NCI-H1694 (cell line): ENCODE data around the gene MAS1L.
"Not testable (repeated sequence)": the region's sequence is repeated elsewhere in the genome, so short reads cannot be mapped to it uniquely, and the experiment has no call there.

Source experiments
- DNase-seq: peaks from one replicate; lab custom pipeline; 2025; lab: John Stamatoyannopoulos, UW

MAS1L gene

GRCh38 chr6:29479560-29479959 lies 8.2 kb downstream of the MAS1L start:
- DNase-seq, result no peak

- no peak for DNase-seq
Observed at GRCh38 chr6:29478740-29479139, 9.0 kb downstream of the MAS1L start.

GRCh38 chr6:29477923-29478450 lies 9.8 kb downstream of the MAS1L start:
- DNase-seq, result no peak

GRCh38 chr6:29474996-29475395 lies 12.8 kb downstream of the MAS1L start:
- no peak for DNase-seq

GRCh38 chr6:29466241-29466640 lies 21.5 kb downstream of the MAS1L start:
- no peak for DNase-seq

- DNase-seq, result no peak
Observed at GRCh38 chr6:29465801-29466200, 22.0 kb downstream of the MAS1L start.

GRCh38 chr6:29465279-29465678 lies 22.5 kb downstream of the MAS1L start:
- no peak for DNase-seq

- DNase-seq, result no peak
Observed at GRCh38 chr6:29462022-29462421, 25.7 kb downstream of the MAS1L start.

- DNase-seq, result no peak
Observed at GRCh38 chr6:29461021-29461814, 26.5 kb downstream of the MAS1L start.

GRCh38 chr6:29456971-29457370 lies 30.8 kb downstream of the MAS1L start, which contains the start of the genes OR11A1 and OR2H1:
Gene OR11A1, minus strand, starts transcription at chr6:29457071. Its CDS starts 29,430 bp downstream, at chr6:29427641.
Gene OR2H1, plus strand, starts transcription at chr6:29457155. Its CDS starts 4,615 bp downstream, at chr6:29461770.
- no peak for DNase-seq

GRCh38 chr6:29451471-29452193 lies 36.1 kb downstream of the MAS1L start:
- no peak for DNase-seq

- no peak for DNase-seq
Observed at GRCh38 chr6:29447670-29448069, 40.1 kb downstream of the MAS1L start.

GRCh38 chr6:29444031-29444430 lies 43.7 kb downstream of the MAS1L start:
- DNase-seq, result not testable (repeated sequence)

GRCh38 chr6:29442719-29443118 lies 45.0 kb downstream of the MAS1L start:
- DNase-seq, result no peak

- no peak for DNase-seq
Observed at GRCh38 chr6:29439006-29439405, 48.8 kb downstream of the MAS1L start, which contains the start of gene OR10C1. Gene OR10C1, plus strand, starts transcription at chr6:29439306. Its CDS starts 710 bp downstream, at chr6:29440016.

GRCh38 chr6:29436730-29437129 lies 51.0 kb downstream of the MAS1L start:
- not testable (repeated sequence) for DNase-seq
